ENCODE results near the gene CASZ1.

Gene CASZ1

DNA sequence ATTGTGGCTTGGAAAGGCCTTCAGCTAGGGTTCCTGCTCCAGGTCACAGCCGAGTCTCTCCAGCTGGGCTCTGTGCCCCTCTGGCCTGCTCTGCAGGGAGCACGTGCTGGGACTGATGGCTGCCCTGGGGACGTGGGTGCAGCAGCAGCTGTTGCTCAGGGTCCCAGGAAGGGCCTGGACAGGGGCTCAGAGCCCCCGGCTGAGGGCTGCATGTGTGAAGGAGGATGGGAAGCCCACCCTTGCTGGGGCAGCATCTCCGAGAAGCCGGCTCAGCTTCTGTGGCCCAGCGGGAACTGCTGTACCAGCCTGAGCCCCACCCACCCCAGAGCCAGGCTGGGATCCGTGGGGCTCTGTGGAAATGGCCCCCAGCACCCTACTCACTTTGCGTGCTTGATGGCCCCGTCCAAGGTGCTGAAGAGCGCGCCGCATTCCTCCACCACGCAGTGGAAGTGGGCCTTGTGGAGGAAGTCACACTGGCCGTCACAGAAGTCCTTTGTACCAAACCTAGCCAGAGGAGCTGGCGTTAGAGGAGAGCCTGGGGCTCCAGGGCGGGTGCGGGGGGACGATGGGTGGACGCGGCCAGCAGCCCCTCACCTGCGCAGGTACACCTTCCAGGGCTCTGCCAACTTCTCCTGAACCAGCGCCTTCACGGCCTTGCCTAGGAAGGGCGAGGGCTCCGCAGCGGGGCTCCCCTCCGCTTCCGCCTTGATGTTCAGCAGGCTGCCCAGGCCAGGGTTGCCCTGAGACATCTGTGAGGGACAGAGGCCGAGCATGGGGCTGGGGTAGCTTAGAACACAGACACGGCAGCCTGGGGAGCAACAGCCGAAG lies 147.5 kb downstream of the CASZ1 start:
- TF ChIP-seq, protein P1, sequence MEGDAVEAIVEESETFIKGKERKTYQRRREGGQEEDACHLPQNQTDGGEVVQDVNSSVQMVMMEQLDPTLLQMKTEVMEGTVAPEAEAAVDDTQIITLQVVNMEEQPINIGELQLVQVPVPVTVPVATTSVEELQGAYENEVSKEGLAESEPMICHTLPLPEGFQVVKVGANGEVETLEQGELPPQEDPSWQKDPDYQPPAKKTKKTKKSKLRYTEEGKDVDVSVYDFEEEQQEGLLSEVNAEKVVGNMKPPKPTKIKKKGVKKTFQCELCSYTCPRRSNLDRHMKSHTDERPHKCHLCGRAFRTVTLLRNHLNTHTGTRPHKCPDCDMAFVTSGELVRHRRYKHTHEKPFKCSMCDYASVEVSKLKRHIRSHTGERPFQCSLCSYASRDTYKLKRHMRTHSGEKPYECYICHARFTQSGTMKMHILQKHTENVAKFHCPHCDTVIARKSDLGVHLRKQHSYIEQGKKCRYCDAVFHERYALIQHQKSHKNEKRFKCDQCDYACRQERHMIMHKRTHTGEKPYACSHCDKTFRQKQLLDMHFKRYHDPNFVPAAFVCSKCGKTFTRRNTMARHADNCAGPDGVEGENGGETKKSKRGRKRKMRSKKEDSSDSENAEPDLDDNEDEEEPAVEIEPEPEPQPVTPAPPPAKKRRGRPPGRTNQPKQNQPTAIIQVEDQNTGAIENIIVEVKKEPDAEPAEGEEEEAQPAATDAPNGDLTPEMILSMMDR (IDR thresholded peaks at IDR 0.05; ENCODE audit: insufficient read depth, low read length): no peak
- TF ChIP-seq, protein P2, sequence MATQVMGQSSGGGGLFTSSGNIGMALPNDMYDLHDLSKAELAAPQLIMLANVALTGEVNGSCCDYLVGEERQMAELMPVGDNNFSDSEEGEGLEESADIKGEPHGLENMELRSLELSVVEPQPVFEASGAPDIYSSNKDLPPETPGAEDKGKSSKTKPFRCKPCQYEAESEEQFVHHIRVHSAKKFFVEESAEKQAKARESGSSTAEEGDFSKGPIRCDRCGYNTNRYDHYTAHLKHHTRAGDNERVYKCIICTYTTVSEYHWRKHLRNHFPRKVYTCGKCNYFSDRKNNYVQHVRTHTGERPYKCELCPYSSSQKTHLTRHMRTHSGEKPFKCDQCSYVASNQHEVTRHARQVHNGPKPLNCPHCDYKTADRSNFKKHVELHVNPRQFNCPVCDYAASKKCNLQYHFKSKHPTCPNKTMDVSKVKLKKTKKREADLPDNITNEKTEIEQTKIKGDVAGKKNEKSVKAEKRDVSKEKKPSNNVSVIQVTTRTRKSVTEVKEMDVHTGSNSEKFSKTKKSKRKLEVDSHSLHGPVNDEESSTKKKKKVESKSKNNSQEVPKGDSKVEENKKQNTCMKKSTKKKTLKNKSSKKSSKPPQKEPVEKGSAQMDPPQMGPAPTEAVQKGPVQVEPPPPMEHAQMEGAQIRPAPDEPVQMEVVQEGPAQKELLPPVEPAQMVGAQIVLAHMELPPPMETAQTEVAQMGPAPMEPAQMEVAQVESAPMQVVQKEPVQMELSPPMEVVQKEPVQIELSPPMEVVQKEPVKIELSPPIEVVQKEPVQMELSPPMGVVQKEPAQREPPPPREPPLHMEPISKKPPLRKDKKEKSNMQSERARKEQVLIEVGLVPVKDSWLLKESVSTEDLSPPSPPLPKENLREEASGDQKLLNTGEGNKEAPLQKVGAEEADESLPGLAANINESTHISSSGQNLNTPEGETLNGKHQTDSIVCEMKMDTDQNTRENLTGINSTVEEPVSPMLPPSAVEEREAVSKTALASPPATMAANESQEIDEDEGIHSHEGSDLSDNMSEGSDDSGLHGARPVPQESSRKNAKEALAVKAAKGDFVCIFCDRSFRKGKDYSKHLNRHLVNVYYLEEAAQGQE (IDR thresholded peaks at IDR 0.05; ENCODE audit: insufficient replicate concordance, low read depth): peak; percentile 98
- Histone ChIP-seq H3K27ac (replicated peaks) (no peak overlapping the region), H3K4me3 (replicated peaks; ENCODE audit: insufficient read depth, low read length) (no peak overlapping the region), H3K27me3 (ENCODE audit: insufficient read depth, poor library complexity, severe bottlenecking) (no peaks in the 10 kb centered on the region)
- DNase-seq (ENCODE audit: low read depth in 1 of 2, low spot score in 1 of 2): peak in 1 of 2 experiments; percentile 13

DNA sequence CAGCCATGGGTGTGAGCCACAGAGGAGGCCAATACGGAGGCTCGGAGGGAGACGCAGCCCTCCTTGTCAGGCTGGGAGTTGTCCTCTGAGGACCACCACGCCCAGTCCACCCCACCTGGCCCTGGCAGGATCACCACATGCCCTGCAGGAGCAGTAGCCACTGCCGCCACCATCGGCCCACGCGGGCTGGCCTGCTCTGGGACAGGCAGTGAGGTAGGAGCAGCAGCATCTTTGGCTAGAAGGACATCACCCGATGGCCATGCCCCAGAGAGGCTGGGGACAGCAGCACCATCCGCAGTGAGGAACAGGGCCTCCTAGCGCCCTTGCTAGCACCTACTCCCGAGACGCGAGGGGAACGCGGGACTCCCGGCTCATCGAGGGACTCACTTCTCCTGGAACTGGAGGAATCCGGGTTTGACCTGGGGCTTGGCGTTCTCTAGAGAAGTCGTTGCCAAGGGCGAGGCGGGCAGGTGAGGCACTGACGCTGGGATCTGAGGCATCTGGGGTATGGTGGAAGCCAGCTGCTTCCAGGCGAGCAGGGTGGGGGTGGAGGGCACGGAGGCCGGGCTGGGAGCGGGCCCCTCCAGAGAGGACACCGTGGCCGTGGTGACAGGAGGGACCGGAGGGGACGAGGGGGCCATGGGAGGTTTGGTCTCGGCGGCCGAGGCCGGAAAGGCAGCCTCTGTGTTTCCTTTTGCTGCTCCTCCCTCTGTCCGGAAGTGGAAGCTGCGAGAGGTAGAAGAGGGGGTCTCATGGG lies 148.9 kb downstream of the CASZ1 start:
- Histone ChIP-seq H3K27me3 (ENCODE audit: insufficient read depth, poor library complexity, severe bottlenecking) (no peaks in the 10 kb centered on the region), H3K4me3 (replicated peaks; ENCODE audit: insufficient read depth, low read length) (no peak overlapping the region), H3K27ac (replicated peaks) (no peak overlapping the region)
- DNase-seq (ENCODE audit: low read depth in 1 of 2, low spot score in 1 of 2): no peak
- TF ChIP-seq, protein P1 (IDR thresholded peaks at IDR 0.05; ENCODE audit: insufficient read depth, low read length): no peak
- TF ChIP-seq SPI1 (IDR thresholded peaks at IDR 0.05; ENCODE audit: borderline replicate concordance, low read depth) (no peak), POLR2AphosphoS5 (IDR thresholded peaks at IDR 0.05; ENCODE audit: low read depth) (no peak), GABPA (IDR thresholded peaks at IDR 0.05; ENCODE audit: low read depth) (no peak)
- TF ChIP-seq, protein P2 (IDR thresholded peaks at IDR 0.05; ENCODE audit: insufficient replicate concordance, low read depth): no peak

DNA sequence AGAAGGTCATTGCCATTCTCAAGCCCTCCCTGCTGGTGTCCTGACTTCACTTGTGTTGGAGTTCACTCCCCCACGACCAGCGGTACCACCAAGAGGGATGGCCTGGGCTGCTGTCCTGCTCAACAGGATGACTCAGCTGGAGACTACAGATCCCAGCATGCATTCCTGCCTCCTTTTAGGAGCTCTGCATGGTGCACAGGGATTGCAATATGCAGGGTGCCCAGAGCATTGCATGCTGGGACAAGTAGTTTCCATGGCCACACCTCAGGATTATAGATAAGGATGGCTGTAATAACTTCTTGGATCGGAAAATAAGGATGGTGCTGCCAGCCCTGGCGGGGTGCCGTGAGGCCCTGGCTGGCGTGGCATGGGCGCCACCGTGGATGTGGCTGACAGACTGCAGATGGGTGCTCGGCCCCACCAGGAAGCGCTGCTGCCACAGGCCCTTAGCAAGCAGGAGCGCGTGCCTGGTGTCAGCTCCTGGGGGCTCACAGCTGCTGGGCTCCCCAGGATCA lies 150.0 kb downstream of the CASZ1 start:
- TF ChIP-seq POLR2AphosphoS5 (IDR thresholded peaks at IDR 0.05; ENCODE audit: low read depth): no peak
- TF ChIP-seq GABPA (IDR thresholded peaks at IDR 0.05; ENCODE audit: low read depth): no peak
- TF ChIP-seq, protein P1 (IDR thresholded peaks at IDR 0.05; ENCODE audit: insufficient read depth, low read length): no peak
- TF ChIP-seq SPI1 (IDR thresholded peaks at IDR 0.05; ENCODE audit: borderline replicate concordance, low read depth): no peak
- TF ChIP-seq, protein P2 (IDR thresholded peaks at IDR 0.05; ENCODE audit: insufficient replicate concordance, low read depth): no peak
- peak; percentile 5 to 13 for DNase-seq (ENCODE audit: low read depth in 1 of 2, low spot score in 1 of 2)
- H3K4me3 ChIP-seq (replicated peaks; ENCODE audit: insufficient read depth, low read length): no peak overlapping the region
- peaks cover 2% of the 10 kb centered on the region for H3K27me3 ChIP-seq (ENCODE audit: insufficient read depth, poor library complexity, severe bottlenecking)
- H3K27ac ChIP-seq (replicated peaks): no peak overlapping the region
